HG03378 (cell line): ENCODE data around the gene STPG2.

Experiments used
- ATAC-seq: cut with Tn5 transposase; IDR thresholded peaks from one replicate; pipeline ENCODE4 v1.9.1; 2021; ENCODE audit warnings: mild to moderate bottlenecking, moderate library complexity; ENCODE audit not compliant: unreplicated experiment

STPG2 gene

GRCh38 chr4:97525236-97525635 is 618.0 kb downstream of the STPG2 start:
- no peak for ATAC-seq

DNA sequence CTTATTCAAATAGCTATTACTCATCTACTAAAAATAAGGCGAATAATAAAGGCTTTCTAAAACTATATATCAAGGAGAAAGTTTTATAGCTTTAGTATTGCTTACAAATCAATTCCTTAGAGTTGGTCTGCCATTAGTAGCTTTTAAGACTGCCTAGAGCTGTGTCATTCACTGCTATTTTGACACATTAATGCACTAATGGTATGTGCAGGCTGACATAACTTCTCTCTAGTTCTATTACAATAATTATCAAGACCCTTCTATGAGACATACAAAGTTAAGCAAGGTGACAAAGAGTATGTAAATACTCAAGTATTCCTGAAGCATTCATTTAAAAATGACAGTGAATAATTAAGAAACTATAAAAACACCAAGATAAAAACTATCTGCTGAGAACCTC is 625.3 kb downstream of the STPG2 start:
- no peak for ATAC-seq

DNA sequence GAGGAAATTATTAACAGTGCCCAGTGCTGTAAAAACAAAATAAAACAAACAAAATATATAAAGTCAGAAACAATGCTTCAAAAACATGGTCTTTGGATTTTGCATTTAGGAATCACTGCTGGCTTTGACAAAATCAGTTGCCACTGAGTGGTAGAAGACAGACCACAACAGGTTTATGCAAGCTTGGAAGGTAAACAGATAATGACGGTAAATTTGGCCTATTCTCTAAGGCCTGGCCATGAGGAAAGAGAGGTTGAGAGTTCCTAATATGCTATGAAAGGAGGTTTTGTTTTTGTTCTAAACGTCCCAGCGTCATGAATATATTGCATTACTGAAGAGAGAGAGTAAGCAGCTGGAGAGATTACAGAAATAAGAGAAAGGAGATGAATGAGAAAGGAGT is 629.4 kb downstream of the STPG2 start:
- no peak for ATAC-seq
